Psoas muscle (tissue), 8 donors: ENCODE data around the gene RAD51AP1. TPM values are rescaled to one million over a fixed set of nuclear protein-coding genes. Genes with fewer than 3 reads are reported as not detected.

Experiments used
- ATAC-seq, 4 donors: fragments of 200-7000 bp; cut with Tn5 transposase; one replicate each; pipeline ENCODE4 v1.9.1; 2020; ENCODE audit warnings: moderate library complexity in 3 of 4, mild to moderate bottlenecking in 2 of 4
- DNase-seq, 2 donors: peaks; one replicate each; pipeline ENCODE4 v3.0.0-alpha.2; 2020
- H3K27ac ChIP-seq: fragments of 200-600 bp; one replicate; pipeline ENCODE4 v1.8.0; 2022
- H3K27me3 ChIP-seq, 3 donors: fragments of 200-600 bp in 1 of 3; one replicate each; pipeline versions ENCODE4 v1.6.1 to v1.8.0; 2013 to 2022; ENCODE audit warnings: low read length in 2 of 3, mild to moderate bottlenecking in 2 of 3, moderate library complexity in 1 of 3; ENCODE audit not compliant: insufficient read depth in 3 of 3
- H3K36me3 ChIP-seq, 2 donors: fragments of 200-600 bp in 1 of 2; one replicate each; pipeline versions ENCODE4 v1.6.1 to v1.8.0; 2013 to 2022; ENCODE audit warnings: low read depth in 1 of 2, mild to moderate bottlenecking in 1 of 2, moderate library complexity in 1 of 2; ENCODE audit not compliant: insufficient read depth in 1 of 2
- H3K4me1 ChIP-seq: fragments of 200-600 bp; one replicate; pipeline ENCODE4 v1.8.0; 2022
- H3K4me3 ChIP-seq: fragments of 200-600 bp; one replicate; pipeline ENCODE4 v1.8.0; 2022; ENCODE audit warnings: mild to moderate bottlenecking
- H3K9me3 ChIP-seq: fragments of 200-600 bp; one replicate; pipeline ENCODE4 v1.8.0; 2022
- CTCF ChIP-seq: fragments of 200-600 bp; IDR thresholded peaks from one replicate; pipeline ENCODE4 v1.8.0; 2022; ENCODE audit warnings: antibody characterized with exemption
- WGBS, 3 donors: extraction: QIAGEN DNeasy Blood & Tissue Kit; methylation state at CpG; one replicate each; pipeline versions ENCODE4 v1.1.6 to v1.1.7; 2013; 5-methylcytosine and 5-hydroxymethylcytosine counted together
- intact Hi-C, 2 donors: fragments of 100-400 bp; cut with DNase I; formaldehyde crosslinking; loops; one replicate each; pipeline versions ENCODE4 v1.11.0 to v1.14.2; 2022
- polyA plus RNA-seq, 3 donors: library from polyadenylated mRNA; stranded (reverse); fragments of 200-250 nt; gene quantifications; one replicate each; pipeline ENCODE4 v1.2.3, GENCODE V29; 2013
- total RNA-seq, 4 donors: library from RNA; stranded (reverse); fragmentation: NEBNext Ultra II Directional in 2 of 4; extraction: Animal tissue kit (Norgen Biotek cat#: 25700) in 2 of 4; gene quantifications; one replicate each; pipeline versions ENCODE4 v1.2.1 to v1.2.4, GENCODE V29; 2021 to 2023
- donor health status: healthy with polysubstance abuse.
- donor health status: DM: no; HTN: no; CAD: no; lungs with moderate emphysema.
- donor health status: Bipolar disorder and iron deficiency.
- donor health status: healthy.
- donor health status: DM: yes; HTN: yes; CAD: no.
- donor health status: DM: no; HTN: no; CAD: no.
- donor health status: DM: no; HTN: no; CAD: no.
- donor health status: DM: yes; HTN: yes; CAD: no.

The RAD51AP1 gene
- total and polyA plus RNA-seq, 7 donors, result 0.38 to 0.98 (median 0.48) TPM

DNA sequence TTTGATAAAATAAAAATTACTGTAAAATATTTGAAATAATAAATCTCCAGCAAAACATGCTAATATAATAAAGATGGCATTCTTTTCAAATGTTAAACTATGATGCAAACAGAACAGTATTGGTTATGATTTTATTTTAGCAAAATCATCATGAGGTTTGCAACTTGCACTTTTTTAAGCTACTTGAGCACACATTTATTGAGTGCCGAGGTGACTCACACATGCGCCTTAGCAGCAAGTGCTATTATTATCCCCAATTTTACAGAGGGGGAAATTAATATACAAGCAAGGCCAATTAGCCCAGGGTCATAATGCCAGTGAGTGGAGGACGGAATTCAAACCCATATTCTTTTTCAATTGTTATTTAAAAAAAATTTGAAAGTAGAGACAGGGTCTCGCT is 30.6 kb downstream of the RAD51AP1 start:
- intact Hi-C loops, result no loop called here
- Histone ChIP-seq H3K4me3 (no peak overlapping the region), H3K27me3 (peaks cover 0 to 9% (median 0%) of the 10 kb centered on the region in 3 donors), H3K36me3 (no peaks in the 10 kb centered on the region), H3K27ac (no peak overlapping the region), H3K9me3 (no peaks in the 10 kb centered on the region), H3K4me1 (no peaks in the 10 kb centered on the region)
- ATAC-seq, result no peak
- TF ChIP-seq CTCF, result no peak
- 87 to 92% (median 90%) methylated on average over 4 of the region's 4 CpGs for WGBS, 3 donors
- no peak for DNase-seq

DNA sequence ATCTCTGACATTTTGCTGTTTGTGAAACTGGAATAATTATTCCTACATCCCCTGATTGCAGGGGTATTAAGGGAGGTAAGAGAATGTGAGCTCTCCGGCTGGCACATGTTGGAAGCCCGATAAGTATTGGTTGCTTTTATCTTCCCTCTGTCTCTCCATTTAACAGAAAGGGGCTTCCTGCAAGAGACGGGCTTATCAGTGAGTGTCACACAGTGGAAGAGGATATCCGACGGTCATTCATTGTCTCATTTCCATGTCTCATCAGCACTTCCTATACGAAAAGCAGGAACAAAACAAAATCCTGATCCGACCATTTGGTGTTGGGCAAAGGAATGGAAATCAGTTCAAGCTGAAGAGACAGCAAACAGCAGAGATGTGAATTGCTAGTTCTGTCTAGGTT is 34.0 kb downstream of the RAD51AP1 start:
- Histone ChIP-seq H3K4me3 (no peak overlapping the region), H3K27me3 (peaks cover 0 to 4% (median 0%) of the 10 kb centered on the region in 3 donors), H3K36me3 (no peaks in the 10 kb centered on the region), H3K27ac (no peak overlapping the region), H3K9me3 (no peaks in the 10 kb centered on the region), H3K4me1 (no peaks in the 10 kb centered on the region)
- ATAC-seq (no peak), DNase-seq (no peak)
- intact Hi-C loops, result no loop called here
- no peak for TF ChIP-seq CTCF
- 73 to 79% (median 78%) methylated on average over 7 of the region's 7 CpGs for WGBS, 3 donors

GRCh38 chr12:4579305-4580102 is 40.8 kb downstream of the RAD51AP1 start:
- DNase-seq (no peak), ATAC-seq (no peak)
- H3K27ac ChIP-seq, result no peak overlapping the region
- no peaks in the 10 kb centered on the region for H3K9me3 ChIP-seq
- no peaks in the 10 kb centered on the region for H3K36me3 ChIP-seq
- peaks cover 0 to 4% (median 0%) of the 10 kb centered on the region in 3 donors for H3K27me3 ChIP-seq
- intact Hi-C loops, result loop anchor here in 1 of 2 donors (10.0 kb wide), 1 partner anchor 175 kb away; no protein-coding TSS in a partner anchor
- 26 to 31% (median 29%) methylated on average over 8 of the region's 8 CpGs for WGBS, 3 donors
- no peak overlapping the region for H3K4me3 ChIP-seq
- no peak for TF ChIP-seq CTCF
- no peaks in the 10 kb centered on the region for H3K4me1 ChIP-seq

DNA sequence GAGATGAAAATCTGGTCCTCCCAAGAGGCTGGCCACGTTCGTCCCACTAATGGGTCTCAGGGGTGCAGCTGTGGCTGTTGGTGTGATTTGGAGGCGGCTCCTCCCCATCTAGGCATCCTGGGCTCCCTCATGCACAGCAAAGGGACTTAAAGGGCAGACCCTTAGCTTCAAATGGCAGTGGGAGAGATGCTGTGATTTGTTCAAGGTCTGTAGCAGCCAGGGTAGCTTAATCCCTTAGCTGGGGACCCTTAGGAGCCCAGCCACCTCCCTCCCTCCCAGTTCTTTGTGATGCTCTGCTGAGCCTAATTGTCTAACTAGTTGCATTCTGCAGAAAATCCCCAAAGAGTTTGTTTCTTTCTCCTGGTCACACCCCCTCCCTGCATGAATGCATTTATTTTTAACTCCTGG is 41.6 kb downstream of the RAD51AP1 start:
- Histone ChIP-seq H3K36me3 (no peaks in the 10 kb centered on the region), H3K27me3 (peaks cover 0 to 4% (median 2%) of the 10 kb centered on the region in 3 donors), H3K4me3 (no peak overlapping the region), H3K27ac (no peak overlapping the region), H3K9me3 (no peaks in the 10 kb centered on the region), H3K4me1 (no peaks in the 10 kb centered on the region)
- intact Hi-C loops, result loop anchor here in 1 of 2 donors (10.0 kb wide), 1 partner anchor 175 kb away; no protein-coding TSS in a partner anchor
- no peak for ATAC-seq
- no peak for TF ChIP-seq CTCF
- WGBS, 3 donors, result 33 to 47% (median 38%) methylated on average over 3 of the region's 3 CpGs
- no peak for DNase-seq
